ENCODE data around the gene ZNF83. TPM values are rescaled to one million over a fixed set of nuclear protein-coding genes. Genes with fewer than 3 reads are reported as not detected.

Gene ZNF83
- polyA plus RNA-seq, 1 donor from 2014 or later: 69.3 TPM

DNA sequence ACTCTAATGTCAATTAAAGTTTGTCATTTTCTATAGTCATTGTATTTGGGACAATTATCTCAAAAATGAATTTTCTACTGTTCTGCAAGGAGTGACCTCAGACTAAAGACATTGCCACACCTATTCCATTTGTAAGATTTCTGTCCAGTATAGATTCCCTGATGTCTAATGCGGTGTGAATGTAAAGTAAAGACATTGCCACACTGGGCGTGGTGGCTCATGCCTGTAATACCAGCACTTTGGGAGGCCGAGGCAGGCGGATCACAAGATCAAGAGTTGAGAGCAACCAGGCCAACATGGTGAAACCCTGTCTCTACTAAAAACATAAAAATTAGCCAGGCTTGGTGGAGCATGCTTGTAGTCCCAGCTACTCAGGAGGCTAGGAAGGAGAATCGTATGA lies 13.8 kb upstream of the ZNF83 start:
- H3K27me3 ChIP-seq (ENCODE audit: insufficient read depth, low read depth, low read length): no peaks in the 10 kb centered on the region
- no peak overlapping the region for H3K9ac ChIP-seq (ENCODE audit: low read length)
- no peak overlapping the region for H2AFZ ChIP-seq (ENCODE audit: low read depth, low read length)
- no peak overlapping the region for H3K4me2 ChIP-seq (ENCODE audit: low read length)
- H4K20me1 ChIP-seq (ENCODE audit: insufficient read depth): no peaks in the 10 kb centered on the region
- H3K4me3 ChIP-seq (ENCODE audit: low read length): no peak overlapping the region
- TF ChIP-seq TAF1 (IDR thresholded peaks at IDR 0.05; ENCODE audit: low read depth) (no peak), POLR2AphosphoS5 (IDR thresholded peaks at IDR 0.05) (no peak), EZH2 (IDR thresholded peaks at IDR 0.05; ENCODE audit: borderline replicate concordance, insufficient read depth, low read length, poor library complexity, severe bottlenecking) (no peak), MXI1 (conservative IDR thresholded peaks at IDR 0.05; ENCODE audit: poor library complexity, severe bottlenecking) (no peak), RAD21 (conservative IDR thresholded peaks at IDR 0.05) (no peak)
- TF ChIP-seq, protein P1, sequence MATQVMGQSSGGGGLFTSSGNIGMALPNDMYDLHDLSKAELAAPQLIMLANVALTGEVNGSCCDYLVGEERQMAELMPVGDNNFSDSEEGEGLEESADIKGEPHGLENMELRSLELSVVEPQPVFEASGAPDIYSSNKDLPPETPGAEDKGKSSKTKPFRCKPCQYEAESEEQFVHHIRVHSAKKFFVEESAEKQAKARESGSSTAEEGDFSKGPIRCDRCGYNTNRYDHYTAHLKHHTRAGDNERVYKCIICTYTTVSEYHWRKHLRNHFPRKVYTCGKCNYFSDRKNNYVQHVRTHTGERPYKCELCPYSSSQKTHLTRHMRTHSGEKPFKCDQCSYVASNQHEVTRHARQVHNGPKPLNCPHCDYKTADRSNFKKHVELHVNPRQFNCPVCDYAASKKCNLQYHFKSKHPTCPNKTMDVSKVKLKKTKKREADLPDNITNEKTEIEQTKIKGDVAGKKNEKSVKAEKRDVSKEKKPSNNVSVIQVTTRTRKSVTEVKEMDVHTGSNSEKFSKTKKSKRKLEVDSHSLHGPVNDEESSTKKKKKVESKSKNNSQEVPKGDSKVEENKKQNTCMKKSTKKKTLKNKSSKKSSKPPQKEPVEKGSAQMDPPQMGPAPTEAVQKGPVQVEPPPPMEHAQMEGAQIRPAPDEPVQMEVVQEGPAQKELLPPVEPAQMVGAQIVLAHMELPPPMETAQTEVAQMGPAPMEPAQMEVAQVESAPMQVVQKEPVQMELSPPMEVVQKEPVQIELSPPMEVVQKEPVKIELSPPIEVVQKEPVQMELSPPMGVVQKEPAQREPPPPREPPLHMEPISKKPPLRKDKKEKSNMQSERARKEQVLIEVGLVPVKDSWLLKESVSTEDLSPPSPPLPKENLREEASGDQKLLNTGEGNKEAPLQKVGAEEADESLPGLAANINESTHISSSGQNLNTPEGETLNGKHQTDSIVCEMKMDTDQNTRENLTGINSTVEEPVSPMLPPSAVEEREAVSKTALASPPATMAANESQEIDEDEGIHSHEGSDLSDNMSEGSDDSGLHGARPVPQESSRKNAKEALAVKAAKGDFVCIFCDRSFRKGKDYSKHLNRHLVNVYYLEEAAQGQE (IDR thresholded peaks at IDR 0.05; ENCODE audit: borderline replicate concordance): no peak
- no peak overlapping the region for H3K27ac ChIP-seq (ENCODE audit: low read length)
- H3F3A ChIP-seq (ENCODE audit: insufficient read depth, low read length, poor library complexity, severe bottlenecking): no peaks in the 10 kb centered on the region
- H3K9me3 ChIP-seq (ENCODE audit: low read length): no peaks in the 10 kb centered on the region
- H3K9me2 ChIP-seq (ENCODE audit: insufficient read depth, low read length): no peaks in the 10 kb centered on the region
- H3K79me2 ChIP-seq (replicated peaks; ENCODE audit: insufficient read depth, low read length): no peaks in the 10 kb centered on the region
- H3K36me3 ChIP-seq (ENCODE audit: insufficient read depth, low read length): no peaks in the 10 kb centered on the region

DNA sequence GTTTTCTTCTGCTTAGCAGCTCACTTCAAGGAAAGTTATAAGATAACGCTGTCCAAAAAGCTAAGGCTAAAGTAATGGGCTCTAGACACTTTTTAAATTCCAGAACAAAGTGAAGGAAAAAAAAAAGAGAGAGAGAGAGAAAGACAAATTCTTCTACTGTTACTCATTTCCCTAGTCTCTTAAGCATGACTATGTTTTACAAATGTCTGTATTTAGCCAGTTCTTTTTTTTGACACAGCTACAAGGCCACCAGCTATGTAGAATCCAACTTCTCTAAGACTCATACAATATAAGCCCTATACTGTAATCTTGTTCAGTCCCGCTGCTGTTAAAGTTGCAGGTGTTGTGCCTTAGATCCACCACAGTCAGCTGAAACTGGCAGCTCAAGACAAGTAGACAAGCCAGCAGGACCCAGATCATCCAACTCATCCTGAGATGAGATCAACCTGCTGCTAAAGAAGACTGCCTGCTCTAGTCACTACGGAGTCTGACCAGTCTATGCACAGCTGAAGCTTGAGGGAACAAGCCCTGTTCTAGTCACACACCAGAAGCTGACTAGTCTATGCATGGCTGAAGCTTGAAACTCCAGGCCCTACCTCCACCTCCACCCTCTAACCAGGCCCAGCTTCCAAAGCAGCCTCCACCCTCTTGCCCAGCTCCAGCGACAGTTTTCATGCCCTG lies 10.3 kb upstream of the ZNF83 start:
- no peak for TF ChIP-seq EP300 (conservative IDR thresholded peaks at IDR 0.05; ENCODE audit: poor library complexity, severe bottlenecking)
- TF ChIP-seq, protein P1 (IDR thresholded peaks at IDR 0.05; ENCODE audit: borderline replicate concordance): no peak
- no peak for TF ChIP-seq RAD21 (conservative IDR thresholded peaks at IDR 0.05)
- TF ChIP-seq, protein P2, sequence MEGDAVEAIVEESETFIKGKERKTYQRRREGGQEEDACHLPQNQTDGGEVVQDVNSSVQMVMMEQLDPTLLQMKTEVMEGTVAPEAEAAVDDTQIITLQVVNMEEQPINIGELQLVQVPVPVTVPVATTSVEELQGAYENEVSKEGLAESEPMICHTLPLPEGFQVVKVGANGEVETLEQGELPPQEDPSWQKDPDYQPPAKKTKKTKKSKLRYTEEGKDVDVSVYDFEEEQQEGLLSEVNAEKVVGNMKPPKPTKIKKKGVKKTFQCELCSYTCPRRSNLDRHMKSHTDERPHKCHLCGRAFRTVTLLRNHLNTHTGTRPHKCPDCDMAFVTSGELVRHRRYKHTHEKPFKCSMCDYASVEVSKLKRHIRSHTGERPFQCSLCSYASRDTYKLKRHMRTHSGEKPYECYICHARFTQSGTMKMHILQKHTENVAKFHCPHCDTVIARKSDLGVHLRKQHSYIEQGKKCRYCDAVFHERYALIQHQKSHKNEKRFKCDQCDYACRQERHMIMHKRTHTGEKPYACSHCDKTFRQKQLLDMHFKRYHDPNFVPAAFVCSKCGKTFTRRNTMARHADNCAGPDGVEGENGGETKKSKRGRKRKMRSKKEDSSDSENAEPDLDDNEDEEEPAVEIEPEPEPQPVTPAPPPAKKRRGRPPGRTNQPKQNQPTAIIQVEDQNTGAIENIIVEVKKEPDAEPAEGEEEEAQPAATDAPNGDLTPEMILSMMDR (IDR thresholded peaks at IDR 0.05; ENCODE audit: poor library complexity, severe bottlenecking): no peak
- TF ChIP-seq MXI1 (conservative IDR thresholded peaks at IDR 0.05; ENCODE audit: poor library complexity, severe bottlenecking): no peak
- H3K4me2 ChIP-seq (ENCODE audit: low read length): no peak overlapping the region
- no peak overlapping the region for H3K4me3 ChIP-seq (ENCODE audit: low read length)
- H3K79me2 ChIP-seq (replicated peaks; ENCODE audit: insufficient read depth, low read length): no peaks in the 10 kb centered on the region
- H3K27ac ChIP-seq (ENCODE audit: low read length): no peak overlapping the region
- no peak overlapping the region for H3K9ac ChIP-seq (ENCODE audit: low read length)
- no peaks in the 10 kb centered on the region for H3F3A ChIP-seq (ENCODE audit: insufficient read depth, low read length, poor library complexity, severe bottlenecking)
- no peaks in the 10 kb centered on the region for H4K20me1 ChIP-seq (ENCODE audit: insufficient read depth)
- H3K27me3 ChIP-seq (ENCODE audit: insufficient read depth, low read depth, low read length): no peaks in the 10 kb centered on the region
- no peaks in the 10 kb centered on the region for H3K36me3 ChIP-seq (ENCODE audit: insufficient read depth, low read length)
- no peaks in the 10 kb centered on the region for H3K9me2 ChIP-seq (ENCODE audit: insufficient read depth, low read length)
- H2AFZ ChIP-seq (ENCODE audit: low read depth, low read length): no peak overlapping the region
- H3K9me3 ChIP-seq (ENCODE audit: low read length): no peaks in the 10 kb centered on the region

Measured in neural cell (in vitro differentiated cells).